Testis (tissue), 2 donors: ENCODE measurements around the gene VPS35L.

Experiments
- CTCF ChIP-seq, 3 experiments: fragments of 450-650 bp in 2 of 3; fragments of 200-600 bp in 1 of 3; sonication (generic) in 1 of 3; IDR thresholded peaks; one replicate each; pipeline ENCODE4 v1.5.1; 2016 to 2019; ENCODE audit warnings: antibody characterized with exemption in 3 of 3, mild to moderate bottlenecking in 2 of 3, moderate library complexity in 1 of 3
- POLR2A ChIP-seq: fragments of 450-650 bp; IDR thresholded peaks from one replicate; pipeline ENCODE4 v1.6.1; 2017; ENCODE audit warnings: antibody characterized with exemption, mild to moderate bottlenecking, moderate library complexity

- no peak for TF ChIP-seq CTCF (IDR thresholded peaks at IDR 0.05)
- no peak for TF ChIP-seq POLR2A
Measured at GRCh38 chr16:19520861-19521331, 34.6 kb upstream of the VPS35L start.
